ENCODE results near the gene BRIX1. TPM values are rescaled to one million over a fixed set of nuclear protein-coding genes. Genes with fewer than 3 reads are reported as not detected.

Gene BRIX1, protein sequence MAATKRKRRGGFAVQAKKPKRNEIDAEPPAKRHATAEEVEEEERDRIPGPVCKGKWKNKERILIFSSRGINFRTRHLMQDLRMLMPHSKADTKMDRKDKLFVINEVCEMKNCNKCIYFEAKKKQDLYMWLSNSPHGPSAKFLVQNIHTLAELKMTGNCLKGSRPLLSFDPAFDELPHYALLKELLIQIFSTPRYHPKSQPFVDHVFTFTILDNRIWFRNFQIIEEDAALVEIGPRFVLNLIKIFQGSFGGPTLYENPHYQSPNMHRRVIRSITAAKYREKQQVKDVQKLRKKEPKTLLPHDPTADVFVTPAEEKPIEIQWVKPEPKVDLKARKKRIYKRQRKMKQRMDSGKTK
- total RNA-seq, result 10.3 TPM
- long read RNA-seq, transcript BRIX1-201 (10 exons, 1,926 nt), result major isoform, 5 of 6 reads
- long read RNA-seq, partial matches to known transcripts, result 0 of 6 reads
- long read RNA-seq, other reads (novel, unspliced or antisense), result 1 of 6 reads

DNA sequence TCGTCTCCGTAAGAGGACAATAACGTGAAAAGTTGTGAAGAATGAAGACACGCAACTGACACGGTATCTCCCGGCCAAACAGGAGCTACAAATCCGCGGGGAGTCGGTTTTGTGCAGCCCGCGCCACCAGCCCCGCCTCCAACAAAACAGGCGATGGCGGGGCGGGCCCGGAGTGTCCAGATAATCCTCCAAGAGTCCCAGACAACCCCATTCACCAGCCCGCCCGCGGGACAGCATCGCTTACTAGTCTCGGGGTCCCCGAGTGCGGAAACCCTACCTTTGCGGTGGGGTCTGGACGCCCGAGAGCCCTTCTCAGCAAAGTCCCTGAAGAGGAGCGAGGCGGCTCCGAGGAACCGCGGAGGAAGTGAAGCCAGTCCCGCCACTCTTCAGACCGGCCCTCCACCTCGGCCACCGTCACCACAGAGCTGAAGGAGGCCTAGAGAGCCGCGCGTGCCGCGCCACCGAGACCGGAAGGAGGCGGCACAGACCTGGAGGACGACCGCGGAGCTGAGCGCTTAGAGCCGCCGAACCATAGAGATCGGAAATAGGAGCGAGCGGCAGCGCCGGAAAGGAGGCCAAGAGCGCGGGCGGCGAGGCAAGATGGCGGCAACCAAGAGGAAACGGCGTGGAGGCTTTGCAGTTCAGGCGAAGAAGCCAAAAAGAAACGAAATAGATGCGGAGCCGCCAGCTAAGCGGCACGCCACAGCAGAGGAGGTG lies at the start of gene BRIX1, which contains the start of gene RAD1:
TSS of gene BRIX1 (plus strand) at position 573 of the 717 bp plus-strand sequence. CDS start at position 601, 28 bp downstream.
TSS of gene RAD1 (minus strand) at position 366 of the 717 bp plus-strand sequence. CDS start 612 bp downstream, outside the sequence.
- peak; percentile 100 for ATAC-seq
- DNase-seq (ENCODE audit: missing footprints), result peak; percentile 99
- intact Hi-C loops (cut with DNase I), result loop anchor here (1.0 to 10.0 kb wide), 2 partner anchors 14 to 1470 kb away; partner anchors contain the start of genes DNAJC21 and TARS1

DNA sequence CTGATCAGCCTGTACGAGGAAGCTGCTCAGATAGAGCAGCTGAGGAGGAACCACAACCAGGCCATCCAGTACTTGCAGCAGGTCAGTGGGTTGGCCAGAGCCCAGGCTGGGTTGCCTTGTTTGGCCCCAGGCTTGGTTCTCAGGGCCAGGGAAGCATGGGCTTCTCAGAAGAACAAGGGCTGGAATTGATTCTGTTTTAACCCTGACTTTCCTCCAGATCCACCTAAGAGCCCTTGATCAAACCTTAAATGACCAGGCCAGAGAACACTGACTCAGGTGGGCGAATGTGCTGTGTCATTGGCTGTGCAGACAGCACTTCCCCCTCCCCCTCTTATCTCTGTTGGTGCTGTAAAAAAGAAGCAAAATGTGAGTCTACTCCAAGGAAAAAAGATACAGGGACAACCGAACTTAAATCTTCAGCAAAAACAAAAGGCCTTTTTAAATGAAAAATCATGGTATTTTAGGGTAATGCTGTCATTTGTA lies 48.5 kb upstream of the BRIX1 start:
- ATAC-seq, result no peak
- intact Hi-C loops (cut with DNase I), result no loop called here
- DNase-seq (ENCODE audit: missing footprints), result no peak

- intact Hi-C loops (cut with DNase I), result no loop called here
- DNase-seq (ENCODE audit: missing footprints) (no peak), ATAC-seq (no peak)
Measured at GRCh38 chr5:34867660-34868059, 47.9 kb upstream of the BRIX1 start.

DNA sequence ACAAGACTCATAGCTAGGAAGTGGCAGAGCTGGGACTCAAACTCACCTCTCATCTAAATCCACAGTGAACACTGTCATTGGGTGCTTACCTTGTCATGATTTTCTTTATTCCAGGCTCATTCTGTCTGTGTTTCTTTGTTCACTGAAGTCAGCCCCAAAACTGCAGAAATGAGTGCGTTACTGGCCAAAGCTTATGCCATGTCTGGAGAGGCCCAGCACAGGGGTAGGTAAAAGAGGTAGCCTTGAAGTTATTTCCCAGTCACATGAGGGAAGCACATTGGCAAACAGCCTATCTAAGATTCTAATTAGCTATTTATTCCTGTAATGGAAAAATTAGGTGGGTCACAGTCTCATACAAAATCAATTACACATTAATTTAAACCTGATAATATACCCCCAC lies 46.7 kb upstream of the BRIX1 start:
- intact Hi-C loops (cut with DNase I), result no loop called here
- DNase-seq (ENCODE audit: missing footprints) (no peak), ATAC-seq (no peak)

DNA sequence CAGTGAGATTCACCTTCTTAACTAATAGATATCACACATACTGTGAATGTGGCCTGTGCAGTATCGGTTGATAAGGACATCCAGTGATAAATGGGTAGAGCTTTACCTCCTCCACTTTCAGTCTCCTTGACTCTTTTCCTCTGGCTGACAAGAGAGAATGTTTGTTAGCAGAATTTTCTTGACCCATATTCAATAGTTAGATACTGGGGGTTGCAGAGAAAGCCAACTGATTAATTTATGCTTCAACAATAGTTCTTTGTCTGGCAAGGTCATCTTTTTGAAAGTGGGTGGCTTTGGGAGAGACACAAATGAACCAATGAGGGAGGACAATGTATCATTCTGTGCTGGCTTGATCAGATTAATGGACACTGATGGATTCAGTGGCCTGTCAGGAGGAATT lies 46.3 kb upstream of the BRIX1 start:
- no peak for ATAC-seq
- DNase-seq (ENCODE audit: missing footprints), result no peak
- intact Hi-C loops (cut with DNase I), result no loop called here

- ATAC-seq, result no peak
- intact Hi-C loops (cut with DNase I), result no loop called here
- DNase-seq (ENCODE audit: missing footprints), result no peak
Measured at GRCh38 chr5:34870382-34870781, 45.1 kb upstream of the BRIX1 start.

GRCh38 chr5:34876275-34876674 lies 39.2 kb upstream of the BRIX1 start:
- no peak for ATAC-seq
- intact Hi-C loops (cut with DNase I), result no loop called here
- no peak for DNase-seq (ENCODE audit: missing footprints)

DNA sequence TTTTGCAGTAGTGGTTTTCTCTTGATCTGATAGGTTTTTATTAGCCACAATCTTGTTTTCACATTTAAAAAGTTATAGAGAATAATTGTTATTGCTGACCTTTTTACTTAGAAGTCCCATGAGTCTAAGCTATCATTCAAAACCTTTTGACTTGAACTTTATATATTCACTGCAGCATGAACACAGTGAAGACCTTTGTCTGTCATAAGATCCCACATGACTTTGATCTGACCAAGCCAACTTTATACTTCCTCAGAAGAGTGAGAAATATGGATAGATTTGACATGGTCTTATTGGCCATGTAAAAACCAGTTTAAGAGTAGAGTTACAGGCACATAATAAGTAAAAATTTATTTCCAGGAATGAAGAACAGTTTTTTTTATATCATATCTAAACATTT lies 34.3 kb upstream of the BRIX1 start:
- intact Hi-C loops (cut with DNase I), result no loop called here
- DNase-seq (ENCODE audit: missing footprints) (no peak), ATAC-seq (no peak)

GRCh38 chr5:34886392-34887119 lies 29.0 kb upstream of the BRIX1 start:
- intact Hi-C loops (cut with DNase I), result no loop called here

GRCh38 chr5:34889394-34889793 lies 26.1 kb upstream of the BRIX1 start:
- ATAC-seq, result no peak
- intact Hi-C loops (cut with DNase I), result no loop called here
- DNase-seq (ENCODE audit: missing footprints), result no peak

More at GRCh38 chr5:34886392-34887119, 29.0 kb upstream of the BRIX1 start:
- no peak for ATAC-seq
- DNase-seq (ENCODE audit: missing footprints), result no peak

GRCh38 chr5:34891981-34892380 lies 23.5 kb upstream of the BRIX1 start:
- ATAC-seq (peak; percentile 52), DNase-seq (ENCODE audit: missing footprints) (no peak)
- intact Hi-C loops (cut with DNase I), result loop anchor here (10.0 kb wide), 1 partner anchor 237 kb away; the partner anchor contains the start of gene RAI14

GRCh38 chr5:34892414-34892813 lies 23.1 kb upstream of the BRIX1 start:
- intact Hi-C loops (cut with DNase I), result loop anchor here (10.0 kb wide), 1 partner anchor 238 kb away; the partner anchor contains the start of gene RAI14
- no peak for ATAC-seq
- no peak for DNase-seq (ENCODE audit: missing footprints)

DNA sequence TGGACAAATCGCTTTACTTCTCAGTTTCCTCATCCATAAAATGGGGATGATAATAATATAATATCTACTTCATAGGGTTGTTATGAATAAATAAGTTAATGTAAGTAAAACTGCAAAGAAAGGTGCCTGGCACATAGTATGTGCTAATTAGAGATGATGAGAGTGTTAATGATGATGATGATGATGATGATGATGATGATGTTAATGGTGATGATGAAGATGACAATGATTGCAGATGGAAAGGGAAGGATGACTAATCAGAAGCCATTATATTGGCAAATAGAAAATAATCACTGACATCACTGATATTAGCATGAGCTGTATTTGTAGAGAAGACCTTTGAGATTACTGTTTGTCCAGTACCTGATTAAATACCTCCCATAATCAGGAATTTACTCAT lies 20.8 kb upstream of the BRIX1 start:
- no peak for ATAC-seq

GRCh38 chr5:34895641-34896419 lies 19.7 kb upstream of the BRIX1 start:
- ATAC-seq (no peak), DNase-seq (ENCODE audit: missing footprints) (no peak)
- intact Hi-C loops (cut with DNase I), result loop anchor here (10.0 kb wide), 1 partner anchor 241 kb away; the partner anchor contains the start of gene RAI14

More for the DNA sequence above, 20.8 kb upstream of the BRIX1 start:
- intact Hi-C loops (cut with DNase I), result loop anchor here (10.0 kb wide), 1 partner anchor 240 kb away; the partner anchor contains the start of gene RAI14
- no peak for DNase-seq (ENCODE audit: missing footprints)

DNA sequence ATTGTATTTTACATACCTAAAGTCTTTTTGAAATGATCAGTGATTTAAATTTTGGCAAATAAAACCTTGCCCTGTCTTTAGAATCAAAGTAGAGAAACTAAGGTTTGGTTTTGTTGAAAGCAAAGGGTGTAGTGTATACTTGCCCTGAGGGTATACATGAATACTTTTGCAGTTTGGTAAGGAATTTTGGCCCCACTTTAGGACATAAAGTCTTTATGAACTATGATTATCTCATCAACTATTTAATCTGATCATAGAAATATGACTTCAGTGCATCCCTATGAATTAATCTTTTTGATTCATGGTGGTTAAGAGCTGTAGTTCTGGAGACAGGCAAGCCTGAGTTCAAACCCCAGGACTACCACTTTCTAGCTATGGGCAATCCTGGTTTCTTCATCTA lies 17.9 kb upstream of the BRIX1 start:
- ATAC-seq, result no peak
- intact Hi-C loops (cut with DNase I), result loop anchor here (1.0 to 10.0 kb wide), 3 partner anchors 243 to 412 kb away; partner anchors contain the start of gene RAI14
- DNase-seq (ENCODE audit: missing footprints), result no peak

DNA sequence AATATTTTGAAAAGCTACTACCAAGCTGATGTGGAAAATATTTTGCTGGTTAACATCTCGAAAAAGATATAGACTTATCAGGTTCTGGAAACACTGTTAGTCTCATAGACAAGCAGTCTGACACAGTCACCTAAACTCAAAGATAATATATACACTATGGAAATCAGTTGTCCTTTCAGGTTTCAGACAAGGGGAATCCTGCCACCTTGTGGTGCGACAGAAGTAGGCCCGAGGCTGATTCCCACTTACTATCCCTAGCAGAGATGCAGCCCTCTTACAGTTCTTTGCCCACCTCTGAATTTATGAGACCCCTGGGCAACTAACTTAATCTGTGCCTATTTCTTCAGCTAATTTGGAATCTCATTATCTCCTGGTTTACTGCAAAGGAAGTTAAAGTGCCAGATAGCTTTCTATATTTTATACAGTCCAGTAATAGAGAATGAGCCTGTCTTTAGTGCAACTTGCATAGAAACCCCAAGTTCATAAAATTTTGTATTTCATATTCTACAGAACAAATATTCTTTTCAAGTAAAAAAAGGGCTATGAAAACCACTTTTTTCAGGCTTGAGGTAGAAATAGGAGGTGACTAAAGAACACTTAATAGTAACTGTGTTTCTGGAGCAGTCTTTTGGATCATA lies 17.1 kb upstream of the BRIX1 start:
- intact Hi-C loops (cut with DNase I), result loop anchor here (1.0 to 10.0 kb wide), 3 partner anchors 244 to 413 kb away; partner anchors contain the start of gene RAI14
- peak; percentile 80 for ATAC-seq
- peak; percentile 64 for DNase-seq (ENCODE audit: missing footprints)

DNA sequence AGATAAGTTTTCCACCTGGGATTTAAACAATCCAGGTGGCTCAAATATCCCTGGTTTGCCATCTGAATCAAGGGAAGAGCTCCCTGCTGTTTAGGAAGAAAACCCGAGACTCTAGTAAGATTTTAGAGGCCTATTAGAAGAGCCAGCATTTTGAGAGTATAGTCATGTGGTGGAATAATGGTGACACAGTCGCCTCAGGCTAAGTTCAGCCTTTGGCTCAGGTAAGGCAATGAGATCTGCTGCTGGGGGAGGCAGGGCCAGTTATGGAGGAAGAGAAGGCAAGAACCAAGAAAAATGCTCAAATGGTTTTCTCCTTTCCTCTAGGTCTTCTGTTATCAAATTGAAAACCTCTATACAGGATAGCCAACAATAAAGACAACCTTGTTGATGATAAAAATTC lies 16.4 kb upstream of the BRIX1 start:
- intact Hi-C loops (cut with DNase I), result loop anchor here (10.0 kb wide), 1 partner anchor 244 kb away; the partner anchor contains the start of gene RAI14
- no peak for ATAC-seq

More for the DNA sequence above, 16.4 kb upstream of the BRIX1 start:
- DNase-seq (ENCODE audit: missing footprints), result peak; percentile 22

All from Right ventricle myocardium inferior (tissue), 1 donor.